Skeletal muscle tissue (tissue), 4 donors: ENCODE measurements around the gene DLK1. TPM values are rescaled to one million over a fixed set of nuclear protein-coding genes. Genes with fewer than 3 reads are reported as not detected.

Experiments
- H3K27ac ChIP-seq: one replicate; pipeline ENCODE4 v1.7.0; 2013; ENCODE audit warnings: mild to moderate bottlenecking, low read depth, low read length, inconsistent platforms
- H3K27me3 ChIP-seq, 3 donors: one replicate each; pipeline ENCODE4 v1.7.0; 2013; ENCODE audit warnings: low read length in 3 of 3; ENCODE audit not compliant: control insufficient read depth in 3 of 3, insufficient read depth in 3 of 3
- H3K36me3 ChIP-seq, 3 donors: one replicate each; pipeline ENCODE4 v1.7.0; 2013; ENCODE audit warnings: low read length in 3 of 3; ENCODE audit not compliant: control insufficient read depth in 3 of 3, insufficient read depth in 3 of 3
- H3K4me1 ChIP-seq, 3 donors: one replicate each; pipeline ENCODE4 v1.7.0; 2013; ENCODE audit warnings: low read length in 3 of 3, mild to moderate bottlenecking in 3 of 3; ENCODE audit not compliant: control insufficient read depth in 3 of 3, insufficient read depth in 3 of 3
- H3K4me3 ChIP-seq, 3 donors: one replicate each; pipeline ENCODE4 v1.7.0; 2013; ENCODE audit warnings: low read length in 3 of 3
- H3K9ac ChIP-seq, 3 donors: one replicate each; pipeline ENCODE4 v1.7.0; 2013; ENCODE audit warnings: low read length in 3 of 3, mild to moderate bottlenecking in 3 of 3, moderate library complexity in 2 of 3, low read depth in 1 of 3
- H3K9me3 ChIP-seq, 3 donors: one replicate each; pipeline ENCODE4 v1.7.0; 2013; ENCODE audit warnings: low read length in 3 of 3; ENCODE audit not compliant: control insufficient read depth in 3 of 3
- total RNA-seq: library from RNA; depleted of rRNA; stranded (reverse); fragments of >200 nt; gene quantifications from one replicate; pipeline ENCODE4 v1.2.3, GENCODE V29; 2014
- donor health status: Osteomylitis.

DLK1 gene
- total RNA-seq, 1 donor from 2014 or later, result 283 TPM

GRCh38 chr14:100723830-100724437 is 2.8 kb upstream of the DLK1 start:
- Histone ChIP-seq H3K4me3 (no peak overlapping the region), H3K36me3 (no peaks in the 10 kb centered on the region), H3K4me1 (no peaks in the 10 kb centered on the region), H3K27me3 (peaks cover 41 to 52% (median 48%) of the 10 kb centered on the region in 3 donors), H3K9me3 (no peaks in the 10 kb centered on the region), H3K27ac (no peak overlapping the region), H3K9ac (no peak overlapping the region)

- Histone ChIP-seq H3K27me3 (peaks cover 47 to 58% (median 54%) of the 10 kb centered on the region in 3 donors), H3K36me3 (no peaks in the 10 kb centered on the region), H3K27ac (no peak overlapping the region), H3K9ac (no peak overlapping the region), H3K9me3 (no peaks in the 10 kb centered on the region), H3K4me1 (no peaks in the 10 kb centered on the region), H3K4me3 (no peak overlapping the region)
Measured at GRCh38 chr14:100724536-100724935, 2.2 kb upstream of the DLK1 start.

GRCh38 chr14:100725587-100726387 is 905 bp upstream of the DLK1 start:
- Histone ChIP-seq H3K9me3 (no peaks in the 10 kb centered on the region), H3K9ac (no peak overlapping the region), H3K27me3 (peaks cover 55 to 69% (median 66%) of the 10 kb centered on the region in 3 donors), H3K27ac (no peak overlapping the region), H3K36me3 (no peaks in the 10 kb centered on the region), H3K4me3 (no peak overlapping the region), H3K4me1 (no peaks in the 10 kb centered on the region)

- H3K9ac ChIP-seq, result no peak overlapping the region
- no peaks in the 10 kb centered on the region for H3K4me1 ChIP-seq
- no peak overlapping the region for H3K27ac ChIP-seq
- H3K36me3 ChIP-seq, result no peaks in the 10 kb centered on the region
- H3K9me3 ChIP-seq, result no peaks in the 10 kb centered on the region
- no peak overlapping the region for H3K4me3 ChIP-seq
- H3K27me3 ChIP-seq, result peaks cover 58 to 78% (median 66%) of the 10 kb centered on the region in 3 donors
Measured at GRCh38 chr14:100727086-100727872, 587 bp downstream of the DLK1 start.

- no peak overlapping the region for H3K9ac ChIP-seq
- H3K27me3 ChIP-seq, result peaks cover 52 to 78% (median 60%) of the 10 kb centered on the region in 3 donors
- H3K4me3 ChIP-seq, result no peak overlapping the region
- H3K4me1 ChIP-seq, result no peaks in the 10 kb centered on the region
- H3K27ac ChIP-seq, result no peak overlapping the region
- no peaks in the 10 kb centered on the region for H3K9me3 ChIP-seq
- no peaks in the 10 kb centered on the region for H3K36me3 ChIP-seq
Measured at GRCh38 chr14:100727873-100728240, 1.2 kb downstream of the DLK1 start.

- Histone ChIP-seq H3K4me3 (no peak overlapping the region), H3K27ac (no peak overlapping the region), H3K27me3 (peaks cover 52 to 71% (median 58%) of the 10 kb centered on the region in 3 donors), H3K4me1 (no peaks in the 10 kb centered on the region), H3K36me3 (no peaks in the 10 kb centered on the region), H3K9ac (no peak overlapping the region), H3K9me3 (no peaks in the 10 kb centered on the region)
Measured at GRCh38 chr14:100728962-100729361, 2.3 kb downstream of the DLK1 start.

- Histone ChIP-seq H3K4me3 (no peak overlapping the region), H3K9me3 (no peaks in the 10 kb centered on the region), H3K36me3 (no peaks in the 10 kb centered on the region), H3K27me3 (peaks cover 50 to 66% (median 59%) of the 10 kb centered on the region in 3 donors), H3K4me1 (no peaks in the 10 kb centered on the region), H3K9ac (no peak overlapping the region), H3K27ac (no peak overlapping the region)
Measured at GRCh38 chr14:100729982-100730381, 3.3 kb downstream of the DLK1 start.

GRCh38 chr14:100730581-100730980 is 3.9 kb downstream of the DLK1 start:
- no peaks in the 10 kb centered on the region for H3K4me1 ChIP-seq
- no peaks in the 10 kb centered on the region for H3K9me3 ChIP-seq
- H3K27me3 ChIP-seq, result peaks cover 44 to 68% (median 55%) of the 10 kb centered on the region in 3 donors
- no peak overlapping the region for H3K9ac ChIP-seq
- H3K4me3 ChIP-seq, result no peak overlapping the region
- no peak overlapping the region for H3K27ac ChIP-seq
- no peaks in the 10 kb centered on the region for H3K36me3 ChIP-seq

GRCh38 chr14:100731011-100731670 is 4.4 kb downstream of the DLK1 start:
- Histone ChIP-seq H3K27me3 (peaks cover 38 to 62% (median 50%) of the 10 kb centered on the region in 3 donors), H3K9ac (no peak overlapping the region), H3K4me1 (no peaks in the 10 kb centered on the region), H3K4me3 (no peak overlapping the region), H3K27ac (no peak overlapping the region), H3K36me3 (no peaks in the 10 kb centered on the region), H3K9me3 (no peaks in the 10 kb centered on the region)
